Hematopoietic multipotent progenitor cell treated with erythropoietin and hydrocortisone succinate and interleukin-3 and kit ligand, for 4 days (in vitro differentiated cells): ENCODE measurements around the gene SNX24.
"Not testable (repeated sequence)": the region's sequence is repeated elsewhere in the genome, so short reads cannot be mapped to it uniquely, and the experiment has no call there.

Source experiments
- DNase-seq: peaks from one replicate; pipeline ENCODE4 v3.0.0-alpha.2; 2015

The SNX24 gene, protein sequence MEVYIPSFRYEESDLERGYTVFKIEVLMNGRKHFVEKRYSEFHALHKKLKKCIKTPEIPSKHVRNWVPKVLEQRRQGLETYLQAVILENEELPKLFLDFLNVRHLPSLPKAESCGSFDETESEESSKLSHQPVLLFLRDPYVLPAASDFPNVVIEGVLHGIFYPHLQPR

DNA sequence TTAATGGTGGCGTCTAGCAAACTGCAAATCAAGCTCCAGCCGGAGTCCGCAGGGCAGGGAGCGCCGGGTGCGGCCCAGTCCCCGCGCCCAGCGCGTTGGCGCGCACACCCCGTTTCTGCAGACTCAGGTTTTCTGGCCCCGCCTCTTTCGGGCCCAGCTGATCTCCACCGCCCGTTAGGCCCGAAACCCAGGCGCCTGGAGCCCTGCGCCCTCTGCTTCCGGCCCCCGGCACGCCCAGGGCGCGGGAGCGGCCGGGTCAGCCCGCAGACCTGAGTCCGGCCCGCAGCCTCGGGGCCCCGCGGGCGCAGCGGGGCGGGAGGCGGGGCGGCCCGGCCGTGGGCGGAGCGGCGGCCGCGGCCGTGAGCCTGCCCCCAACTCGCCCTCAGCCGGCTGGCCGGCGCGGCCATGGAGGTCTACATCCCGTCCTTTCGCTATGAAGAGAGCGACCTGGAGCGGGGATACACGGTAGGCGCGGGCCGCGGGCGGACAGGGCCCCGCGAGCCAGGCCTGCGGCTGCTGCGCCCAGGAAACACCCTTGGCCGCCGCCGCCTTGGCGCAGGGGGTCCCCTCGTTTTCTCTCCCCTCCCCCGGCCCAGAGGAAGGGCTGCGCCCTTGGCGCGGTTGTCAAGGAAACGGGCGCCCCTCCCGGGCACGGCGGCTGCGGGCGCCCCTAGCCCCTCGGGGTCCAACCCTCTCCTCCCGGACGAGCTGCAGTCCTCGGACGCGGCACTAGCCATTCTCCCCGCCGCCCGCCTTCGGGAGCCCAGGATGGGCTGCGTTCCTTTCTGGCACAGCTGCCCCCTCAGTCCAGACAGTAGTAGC, at the start of gene SNX24:
SNX24 (plus strand) TSS at position 385 of the 822 bp plus-strand sequence; CDS start at position 406, 21 bp downstream.
- DNase-seq = peak; percentile 89

DNA sequence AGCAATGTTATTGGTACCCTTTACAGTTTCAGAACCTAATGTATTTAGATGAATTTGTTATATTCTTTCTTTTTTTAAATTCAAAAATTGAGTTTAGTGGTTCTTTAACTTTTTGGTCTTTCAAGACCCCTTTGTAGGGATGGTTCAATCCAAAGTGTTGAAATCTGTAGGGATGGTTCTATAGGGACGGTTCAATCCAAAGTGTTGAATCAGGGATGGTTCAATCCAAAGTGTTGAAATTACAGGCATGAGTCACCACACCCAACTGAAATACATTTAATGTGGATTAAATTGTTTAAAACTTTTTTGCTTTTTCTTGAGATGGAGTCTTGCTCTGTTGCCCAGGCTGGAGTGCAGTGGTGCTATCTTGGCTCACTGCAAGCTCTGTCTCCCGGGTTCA, 39.9 kb upstream of the SNX24 start:
- peak; percentile 4 for DNase-seq

- DNase-seq = no peak
These were observed 35.0 kb upstream of the SNX24 start for GRCh38 chr5:122810405-122810804.

DNA sequence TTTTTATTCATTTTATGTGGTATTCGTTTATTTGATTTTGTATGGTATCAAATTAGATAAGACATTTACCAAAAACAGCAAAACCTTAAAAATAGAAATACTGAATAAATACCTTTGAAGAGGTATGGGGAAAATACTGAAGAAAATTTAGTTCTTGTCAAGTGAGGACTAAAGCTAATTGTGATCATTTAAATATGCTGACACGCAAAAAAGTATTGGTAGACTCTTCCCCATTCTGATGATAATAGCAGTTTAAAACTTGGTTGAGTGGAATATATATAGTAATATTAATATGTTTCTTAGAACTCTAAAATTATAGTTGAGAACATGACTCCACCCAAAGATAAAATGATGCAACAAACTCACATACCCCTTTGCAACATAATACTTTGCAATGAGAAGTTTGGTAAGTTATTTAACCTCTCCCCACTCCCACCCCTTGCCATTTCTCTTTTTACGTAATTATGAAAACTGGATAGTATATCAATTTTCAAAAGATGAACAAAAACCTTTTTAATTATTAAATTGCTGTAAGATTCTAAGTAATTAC, 30.1 kb upstream of the SNX24 start:
- DNase-seq = no peak

DNA sequence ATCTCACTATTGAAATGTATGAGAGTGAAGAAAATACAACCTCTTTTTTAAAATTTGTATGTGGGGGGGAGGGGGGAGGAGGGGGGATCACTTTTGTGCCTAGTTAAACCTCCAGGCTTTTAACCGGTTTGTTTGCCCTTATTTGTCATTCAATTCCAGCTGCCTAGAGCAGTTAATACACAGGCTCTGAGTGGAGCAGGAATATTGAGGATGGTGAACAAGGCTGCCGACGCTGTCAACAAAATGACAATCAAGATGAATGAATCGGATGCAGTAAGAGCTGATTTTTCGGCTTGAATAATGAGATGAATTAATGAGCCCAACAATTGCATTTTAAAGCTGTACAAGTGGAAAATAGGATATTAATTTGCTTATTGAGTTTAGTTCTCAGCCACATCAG, 28.7 kb upstream of the SNX24 start:
- no peak for DNase-seq

DNA sequence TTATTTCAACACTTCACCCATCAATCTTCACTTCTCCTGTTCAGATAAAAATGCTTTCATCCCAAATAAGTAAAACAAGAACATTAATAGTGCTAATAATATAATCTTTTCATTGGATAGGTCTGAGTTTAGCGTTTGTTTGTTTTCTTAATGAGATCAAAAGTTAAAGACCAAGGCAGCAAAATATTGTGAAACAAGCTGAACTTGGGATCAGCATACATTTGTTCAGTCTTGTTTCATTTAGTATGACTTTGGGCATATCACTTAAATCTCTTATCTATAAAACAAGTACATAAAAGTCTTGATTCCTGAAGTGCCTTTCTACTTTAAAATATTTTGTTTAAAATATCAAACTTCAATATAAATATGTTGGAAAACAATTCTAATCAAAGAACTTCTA, 13.4 kb upstream of the SNX24 start:
- DNase-seq = no peak

- no peak for DNase-seq
These were observed 9.7 kb upstream of the SNX24 start for GRCh38 chr5:122835681-122836080.

- DNase-seq = no peak
These were observed 8.5 kb upstream of the SNX24 start for GRCh38 chr5:122836947-122837346.

DNA sequence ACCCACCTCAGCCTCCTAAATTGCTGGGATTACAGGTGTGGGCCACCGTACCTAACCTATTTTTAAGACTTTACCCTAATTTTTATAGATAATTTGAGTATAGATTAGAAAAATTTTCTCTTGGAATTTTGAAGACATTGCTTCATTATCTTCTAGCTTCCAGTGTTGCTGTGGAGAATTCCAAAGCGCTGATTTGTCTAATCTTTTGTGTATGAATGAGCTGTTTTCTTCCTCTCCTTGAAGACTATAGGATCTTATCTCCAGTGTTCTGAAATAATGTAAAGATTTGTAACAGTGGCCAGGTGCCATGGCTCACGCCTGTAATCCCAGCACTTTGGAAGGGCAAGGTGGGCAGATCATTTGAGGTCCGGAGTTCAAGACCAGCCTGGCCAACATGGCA, 5.7 kb upstream of the SNX24 start:
- DNase-seq = no peak

DNA sequence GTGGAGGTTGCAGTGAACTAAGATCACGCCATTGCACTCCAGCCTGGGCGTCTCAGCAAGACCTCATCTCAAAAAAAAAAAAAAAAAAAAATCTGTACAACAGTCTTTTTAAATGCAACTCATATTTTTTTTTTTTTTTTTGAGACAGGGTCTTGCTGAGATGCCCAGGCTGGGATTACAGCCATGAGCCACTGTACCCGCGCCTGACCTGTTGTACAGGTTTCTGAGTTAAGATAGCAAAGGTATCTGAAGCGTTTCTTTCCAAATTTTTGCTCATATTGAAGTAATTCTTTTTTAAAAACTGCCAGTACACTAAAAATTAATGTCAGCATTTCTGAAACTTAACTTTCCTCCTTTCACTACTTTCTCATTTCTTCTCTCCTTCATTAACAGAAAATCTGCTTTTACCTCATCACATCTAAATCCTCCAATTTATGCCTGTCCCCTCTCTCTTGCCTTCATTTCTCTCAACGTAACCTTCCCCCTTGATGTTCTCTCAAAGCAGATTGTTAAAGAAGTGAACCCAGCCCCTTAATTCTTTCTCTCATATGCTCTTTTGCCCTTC, 3.3 kb upstream of the SNX24 start:
- no peak for DNase-seq

DNA sequence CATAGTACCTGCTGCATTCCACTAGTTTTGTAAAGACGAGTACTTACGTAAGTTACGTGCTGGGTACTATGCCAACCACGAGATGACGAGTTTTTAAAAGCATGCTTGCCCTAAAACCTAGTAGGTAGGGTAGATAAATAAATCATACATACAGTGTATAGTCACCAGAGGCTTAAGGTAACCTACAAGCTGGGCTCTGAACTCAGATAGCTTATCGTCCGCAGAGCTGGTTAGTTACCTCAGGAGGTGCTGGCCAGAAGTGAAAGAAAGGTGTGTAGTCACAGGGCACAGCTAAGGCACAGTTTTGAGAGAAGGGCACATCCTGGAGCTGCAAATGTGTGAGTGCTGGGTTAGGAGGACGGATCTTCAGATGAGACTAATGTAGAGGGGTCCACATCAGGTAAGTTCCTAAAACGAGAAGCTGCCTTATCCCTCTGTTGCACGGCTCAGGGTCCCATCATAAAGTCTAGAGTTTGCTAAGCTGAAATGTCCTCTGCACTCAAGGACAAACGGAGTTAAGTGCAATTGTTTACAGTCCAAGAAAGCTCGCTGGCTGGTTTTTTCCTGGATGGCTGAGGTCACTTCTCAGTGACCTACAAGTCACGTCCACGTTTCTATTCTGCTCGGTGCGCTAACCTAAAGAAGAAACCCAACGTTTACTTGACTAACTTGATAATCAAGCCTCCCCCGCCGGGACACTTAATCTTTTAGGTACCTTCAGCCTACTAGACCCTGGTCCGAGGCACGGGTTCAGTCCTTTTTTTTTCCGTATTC, 1.1 kb upstream of the SNX24 start:
- no peak for DNase-seq

DNA sequence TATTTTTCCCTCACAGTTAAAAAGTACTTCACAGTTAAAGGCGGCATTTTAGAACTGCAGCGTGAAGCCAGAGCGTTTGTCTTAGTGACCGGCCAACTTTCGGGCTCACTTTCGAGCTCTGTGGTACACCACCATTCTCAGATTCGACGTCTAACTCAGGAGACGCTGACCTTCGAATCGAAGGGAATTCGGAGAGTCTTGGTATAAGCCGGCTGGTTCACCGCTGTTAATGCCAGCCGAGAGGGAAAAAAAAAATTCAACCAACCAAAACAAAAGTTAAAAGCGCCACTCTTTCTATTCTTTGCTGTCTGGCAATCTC, 544 bp upstream of the SNX24 start:
- DNase-seq = no peak

- no peak for DNase-seq
These were observed 688 bp downstream of the SNX24 start for GRCh38 chr5:122846051-122846550.

- no peak for DNase-seq
These were observed 2.3 kb downstream of the SNX24 start for GRCh38 chr5:122847687-122848081.

DNA sequence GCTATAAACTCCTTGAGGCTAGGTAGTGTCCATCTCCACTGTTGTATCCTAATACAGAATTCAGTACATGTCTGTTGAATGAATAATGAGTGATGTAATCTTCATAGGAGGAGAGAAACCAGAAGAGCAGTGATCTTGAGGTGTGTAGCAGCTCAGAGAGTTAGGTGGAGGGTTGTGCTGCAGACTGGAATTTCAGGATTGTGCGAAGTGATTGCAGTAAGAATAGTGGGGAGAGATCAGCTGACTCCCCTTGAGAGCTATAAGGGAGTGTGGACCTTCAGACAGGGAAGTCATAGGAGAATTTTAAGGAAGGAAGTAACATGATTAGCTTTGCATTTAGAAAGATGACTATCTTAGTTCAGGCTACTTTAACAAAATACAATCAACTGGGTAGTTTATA, 4.4 kb downstream of the SNX24 start:
- DNase-seq = no peak

GRCh38 chr5:122857538-122857937, 12.1 kb downstream of the SNX24 start:
- not testable (repeated sequence) for DNase-seq

DNA sequence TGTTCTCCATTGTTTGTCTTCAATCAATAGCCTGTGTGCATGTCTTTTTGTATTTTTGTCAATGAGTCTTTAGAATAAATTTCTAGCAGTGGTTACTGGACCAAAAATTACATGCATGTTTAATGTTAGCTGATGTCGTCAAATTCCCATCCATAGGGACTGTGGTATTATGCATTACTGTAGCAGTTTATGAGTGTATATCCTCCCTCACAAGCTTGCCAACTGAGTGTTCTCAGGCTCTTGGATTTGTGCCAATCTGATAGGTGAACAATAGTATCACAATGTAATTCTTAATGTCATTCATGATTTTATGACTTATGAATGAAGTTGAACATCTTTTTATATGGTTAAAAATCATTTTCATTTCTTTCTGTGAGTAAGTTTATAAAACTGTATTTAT, 13.0 kb downstream of the SNX24 start:
- DNase-seq = peak; percentile 69

DNA sequence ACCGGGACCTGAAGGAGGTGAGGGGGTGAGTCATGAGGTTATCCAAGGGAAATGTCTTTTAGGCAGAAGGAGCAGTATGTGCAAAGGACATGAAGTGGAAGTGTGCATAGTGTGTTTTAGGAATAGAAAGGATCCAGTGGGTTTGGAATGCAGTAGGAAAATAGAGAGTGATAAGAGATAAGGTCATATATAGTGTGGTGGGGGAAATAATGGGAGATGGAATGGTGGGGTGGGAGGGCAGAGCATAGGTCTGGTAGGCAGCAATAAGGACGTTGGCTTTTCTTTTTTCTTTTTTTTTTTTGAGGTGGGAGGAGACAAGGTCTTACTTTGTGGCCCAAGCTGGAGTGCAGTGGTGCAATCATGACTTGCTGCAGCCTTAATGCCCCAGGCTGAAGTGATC, 17.8 kb downstream of the SNX24 start:
- peak; percentile 60 for DNase-seq

DNA sequence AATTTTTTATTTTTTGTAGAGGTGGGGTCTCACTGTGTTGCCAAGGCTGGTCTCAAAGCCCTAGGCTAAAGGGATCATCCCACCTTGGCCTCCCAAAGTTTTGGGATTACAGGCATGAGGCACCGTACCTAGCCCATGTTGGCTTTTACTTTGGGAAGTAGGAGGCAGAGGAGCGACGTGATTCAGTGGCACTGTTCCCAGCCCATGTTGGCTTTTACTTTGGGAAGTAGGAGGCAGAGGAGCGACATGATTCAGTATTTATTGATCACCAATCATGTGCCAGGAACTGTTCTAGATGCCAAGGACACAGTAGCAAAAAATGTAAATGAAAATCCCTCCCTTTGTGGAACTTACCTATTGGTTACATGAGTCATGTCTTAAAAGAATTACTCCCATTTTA, 18.3 kb downstream of the SNX24 start:
- no peak for DNase-seq

DNA sequence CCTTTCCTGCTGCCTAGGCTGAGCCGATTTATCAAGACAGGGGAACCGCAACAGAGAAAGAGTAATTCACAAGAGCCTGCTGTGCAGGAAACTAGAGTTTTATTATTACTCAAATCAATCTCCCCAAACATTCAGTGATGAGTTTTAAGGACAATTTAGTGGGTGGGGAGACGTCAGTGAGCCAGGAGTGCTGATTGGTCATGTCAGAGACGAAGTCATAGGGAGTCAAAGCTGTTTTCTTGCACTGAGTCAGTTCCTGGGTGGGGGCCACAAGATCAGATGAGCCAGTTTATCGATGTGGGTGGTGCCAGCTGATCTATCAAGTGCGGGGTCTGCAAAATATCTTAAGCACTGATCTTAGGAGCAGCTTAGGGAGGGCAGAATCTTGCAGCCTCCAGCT, 19.0 kb downstream of the SNX24 start:
- no peak for DNase-seq

GRCh38 chr5:122864842-122865241, 19.4 kb downstream of the SNX24 start:
- no peak for DNase-seq

GRCh38 chr5:122870219-122870856, 24.9 kb downstream of the SNX24 start:
- DNase-seq = no peak

DNA sequence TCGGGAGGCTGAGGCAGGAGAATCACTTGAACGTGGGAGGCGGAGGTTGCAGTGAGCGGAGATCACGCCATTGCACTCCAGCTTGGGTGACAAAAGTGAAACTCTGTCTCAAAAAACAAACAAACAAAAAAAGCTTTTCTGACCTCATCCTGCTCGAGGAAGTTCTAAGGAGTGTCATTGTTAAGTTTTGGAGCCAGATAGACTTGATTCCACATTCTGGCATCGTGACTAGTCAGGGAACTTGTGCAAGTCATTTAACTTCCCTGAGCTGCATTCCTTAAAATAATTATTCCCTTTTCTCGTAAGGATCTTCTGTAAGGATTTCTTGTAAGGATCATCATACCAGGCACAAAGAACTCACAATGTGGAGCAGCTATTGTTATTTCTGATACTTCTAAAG, 26.2 kb downstream of the SNX24 start:
- DNase-seq = no peak
